ENCODE data around the gene REPIN1. TPM values are rescaled to one million over a fixed set of nuclear protein-coding genes. Genes with fewer than 3 reads are reported as not detected.

REPIN1 gene
- total RNA-seq, 1 donor from 2014 or later: 49.4 TPM

- H3K9me3 ChIP-seq: no peaks in the 10 kb centered on the region
- no peaks in the 10 kb centered on the region for H3K36me3 ChIP-seq
- no peaks in the 10 kb centered on the region for H3K27me3 ChIP-seq
- TF ChIP-seq CTCF (IDR thresholded peaks at IDR 0.05) (no peak), POLR2A (IDR thresholded peaks at IDR 0.05) (no peak), POLR2AphosphoS5 (IDR thresholded peaks at IDR 0.05; ENCODE audit: insufficient read depth in 1 of 2, low read depth in 1 of 2) (no peak)
- peak overlapping the region; percentile 91 for H3K27ac ChIP-seq
- peaks cover 37% of the 10 kb centered on the region for H3K4me1 ChIP-seq
- no peak for DNase-seq (ENCODE audit: extremely low spot score in 2 of 2)
- H3K4me3 ChIP-seq: peak overlapping the region; percentile 77 to 95
- intact Hi-C loops (cut with DNase I): no loop called here
Measured at GRCh38 chr7:150379441-150380379, 11.1 kb downstream of the REPIN1 start.

- Histone ChIP-seq H3K4me1 (peaks cover 37% of the 10 kb centered on the region), H3K9me3 (no peaks in the 10 kb centered on the region), H3K27ac (no peak overlapping the region), H3K27me3 (no peaks in the 10 kb centered on the region), H3K4me3 (peak overlapping the region in 1 of 2 donors; percentile 77), H3K36me3 (no peaks in the 10 kb centered on the region)
- no peak for TF ChIP-seq CTCF (IDR thresholded peaks at IDR 0.05)
- no peak for TF ChIP-seq POLR2A (IDR thresholded peaks at IDR 0.05)
- intact Hi-C loops (cut with DNase I): no loop called here
- DNase-seq (ENCODE audit: extremely low spot score in 2 of 2): no peak
Measured at GRCh38 chr7:150380463-150380862, 11.8 kb downstream of the REPIN1 start.

DNA sequence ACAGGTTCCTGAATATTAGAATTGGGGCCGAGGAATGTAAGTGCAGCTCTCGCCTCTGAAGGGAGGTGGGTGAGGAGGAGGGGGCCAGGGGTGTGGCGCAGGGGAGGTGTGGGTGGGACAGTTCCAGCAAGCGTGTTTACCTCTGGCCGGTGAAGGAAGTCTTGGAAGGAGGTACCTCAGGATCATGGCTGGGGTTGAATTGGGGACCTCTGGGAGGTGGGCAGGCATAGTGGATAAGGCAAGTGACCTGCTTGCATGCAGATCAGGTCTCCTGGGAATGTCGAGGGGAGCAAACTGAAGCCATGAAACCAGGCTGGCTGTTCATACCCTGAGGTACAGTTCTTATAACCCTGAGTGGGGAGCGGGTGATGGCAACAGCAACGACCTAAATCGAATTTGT lies 12.5 kb downstream of the REPIN1 start:
- intact Hi-C loops (cut with DNase I): no loop called here
- peaks cover 37% of the 10 kb centered on the region for H3K4me1 ChIP-seq

DNA sequence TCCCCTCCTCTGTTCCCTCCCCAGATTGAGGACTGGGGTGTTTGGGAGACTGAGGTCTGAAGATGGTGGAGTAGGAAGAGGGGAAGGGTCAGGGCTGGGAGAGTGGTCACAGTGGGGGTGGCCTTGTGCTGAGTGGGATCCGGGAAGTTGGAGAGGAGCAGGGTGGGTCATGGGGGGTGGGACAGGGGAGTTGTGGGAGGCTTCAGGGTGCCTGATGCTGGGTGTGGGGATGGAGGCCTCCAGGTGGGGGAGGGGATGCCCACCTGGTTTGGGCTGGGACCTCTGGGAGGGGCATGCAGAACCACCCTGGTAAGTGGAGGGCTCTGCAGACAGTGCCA lies 13.1 kb downstream of the REPIN1 start:
- TF ChIP-seq CTCF (IDR thresholded peaks at IDR 0.05): no peak
- TF ChIP-seq POLR2AphosphoS5 (IDR thresholded peaks at IDR 0.05; ENCODE audit: insufficient read depth in 1 of 2, low read depth in 1 of 2): no peak
- no peak for TF ChIP-seq POLR2A (IDR thresholded peaks at IDR 0.05)
- Histone ChIP-seq H3K4me1 (peaks cover 37% of the 10 kb centered on the region), H3K27ac (no peak overlapping the region), H3K36me3 (no peaks in the 10 kb centered on the region), H3K27me3 (no peaks in the 10 kb centered on the region), H3K4me3 (no peak overlapping the region), H3K9me3 (no peaks in the 10 kb centered on the region)
- intact Hi-C loops (cut with DNase I): no loop called here
- DNase-seq (ENCODE audit: extremely low spot score in 2 of 2): no peak

More for the DNA sequence above, 12.5 kb downstream of the REPIN1 start:
- no peak overlapping the region for H3K4me3 ChIP-seq
- H3K9me3 ChIP-seq: no peaks in the 10 kb centered on the region
- H3K36me3 ChIP-seq: no peaks in the 10 kb centered on the region
- no peak for DNase-seq (ENCODE audit: extremely low spot score in 2 of 2)
- no peak overlapping the region for H3K27ac ChIP-seq
- TF ChIP-seq POLR2A (IDR thresholded peaks at IDR 0.05): no peak
- TF ChIP-seq POLR2AphosphoS5 (IDR thresholded peaks at IDR 0.05; ENCODE audit: insufficient read depth in 1 of 2, low read depth in 1 of 2): no peak
- H3K27me3 ChIP-seq: no peaks in the 10 kb centered on the region

DNA sequence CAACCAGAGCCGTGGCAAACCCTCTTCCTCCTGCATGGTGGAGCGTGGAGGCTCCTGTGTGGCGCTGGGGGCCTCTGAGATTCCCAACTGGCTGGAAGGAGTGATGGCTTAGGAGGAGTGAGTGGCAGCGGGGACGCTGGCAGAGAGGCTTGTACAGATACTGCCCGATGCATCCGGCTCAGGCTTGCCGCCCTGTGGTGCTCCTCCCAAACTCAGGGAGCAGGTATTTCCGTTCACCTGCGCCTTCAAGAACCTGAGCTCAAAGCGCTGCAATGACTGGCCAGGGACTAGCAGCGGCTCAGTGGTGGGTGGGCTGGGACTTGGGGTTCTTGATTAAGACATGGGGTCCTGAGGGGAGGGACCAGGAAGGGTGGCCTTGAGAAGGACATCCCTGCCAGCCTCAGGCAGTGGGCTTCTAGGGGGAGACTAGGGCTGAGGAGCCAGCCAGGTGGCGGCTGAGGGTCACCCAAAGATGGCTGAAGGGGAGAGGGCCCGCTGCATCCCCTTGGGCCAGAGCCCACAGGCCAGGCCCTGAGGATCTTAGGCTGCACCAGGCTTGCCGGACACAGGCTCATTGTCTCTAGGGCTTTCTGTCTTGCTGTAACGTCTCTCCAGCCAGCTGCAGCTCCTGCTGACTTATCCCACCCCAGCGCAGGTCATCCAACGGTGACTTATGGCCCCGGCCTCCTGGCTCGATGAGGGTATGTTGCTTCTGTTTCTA lies 13.7 kb downstream of the REPIN1 start:
- H3K4me3 ChIP-seq: no peak overlapping the region
- no peak for TF ChIP-seq POLR2AphosphoS5 (IDR thresholded peaks at IDR 0.05; ENCODE audit: insufficient read depth in 1 of 2, low read depth in 1 of 2)
- no peak for TF ChIP-seq POLR2A (IDR thresholded peaks at IDR 0.05)
- no peak for TF ChIP-seq CTCF (IDR thresholded peaks at IDR 0.05)
- peaks cover 37% of the 10 kb centered on the region for H3K4me1 ChIP-seq
- H3K27me3 ChIP-seq: no peaks in the 10 kb centered on the region
- DNase-seq (ENCODE audit: extremely low spot score in 2 of 2): no peak
- intact Hi-C loops (cut with DNase I): no loop called here
- no peak overlapping the region for H3K27ac ChIP-seq
- no peaks in the 10 kb centered on the region for H3K36me3 ChIP-seq
- H3K9me3 ChIP-seq: no peaks in the 10 kb centered on the region
